ENCODE results near the gene AP1M2. TPM values are rescaled to one million over a fixed set of nuclear protein-coding genes. Genes with fewer than 3 reads are reported as not detected.
A peak's percentile ranks its signal among the peaks of the same experiment; 100 is the strongest.
"Not testable (repeated sequence)": the region's sequence is repeated elsewhere in the genome, so short reads cannot be mapped to it uniquely, and the experiment has no call there.

The AP1M2 gene
- total RNA-seq, 1 experiment from 2014 or later = 146 TPM

- Mint-ChIP-seq H3K4me1 (no peaks in the 10 kb centered on the region), H3K4me3 (no peak overlapping the region), H3K36me3 (ENCODE audit: insufficient read depth in 1 of 3, low read depth in 3 of 3) (peaks cover 34 to 89% (median 77%) of the 10 kb centered on the region in 3 experiments; a peak in 6 of 7 replicates), H3K27me3 (ENCODE audit: low read depth) (no peaks in the 10 kb centered on the region), H3K9me3 (no peaks in the 10 kb centered on the region), H3K27ac (no peak overlapping the region)
- Histone ChIP-seq H3K79me2 (ENCODE audit: insufficient read depth, low read length) (no peaks in the 10 kb centered on the region), H3K23me2 (ENCODE audit: insufficient read length, low read depth, low read length, poor library complexity, severe bottlenecking) (no peaks in the 10 kb centered on the region), H4K91ac (ENCODE audit: insufficient read length, low read depth, low read length) (no peak overlapping the region), H3K18ac (ENCODE audit: insufficient read length, low read depth, low read length) (no peak overlapping the region), H3K9me3 (ENCODE audit: control insufficient read depth, low read depth, low read length) (no peaks in the 10 kb centered on the region), H2AFZ (ENCODE audit: low read length) (no peak overlapping the region), H4K8ac (replicated peaks; ENCODE audit: insufficient read length, low read depth, low read length) (no peak overlapping the region), H2BK5ac (ENCODE audit: insufficient read length, low read length) (no peak overlapping the region), H2AK5ac (ENCODE audit: insufficient read length, low read length) (no peak overlapping the region), H2BK15ac (ENCODE audit: low read depth, low read length) (no peak overlapping the region), H3T11ph (ENCODE audit: low read length) (no peak overlapping the region), H3K23ac (ENCODE audit: insufficient read length, low read depth, low read length) (no peak overlapping the region), H3K4me2 (ENCODE audit: insufficient read depth, insufficient read length, low read length) (no peak overlapping the region), H3K79me1 (ENCODE audit: insufficient read depth, low read depth, low read length, poor library complexity, severe bottlenecking) (no peaks in the 10 kb centered on the region), H2BK120ac (ENCODE audit: low read depth, low read length, poor library complexity, severe bottlenecking) (no peak overlapping the region), H3K9ac (ENCODE audit: extremely low read depth, insufficient read length, low read length) (no peak overlapping the region), H4K20me1 (ENCODE audit: control insufficient read depth, insufficient read depth, insufficient read length) (no peaks in the 10 kb centered on the region), H3K27ac (ENCODE audit: insufficient read length, low read depth, low read length) (no peak overlapping the region), H3K14ac (ENCODE audit: insufficient read depth, low read length) (no peak overlapping the region; the same call in 1 of the 2 replicates), H2BK12ac (ENCODE audit: insufficient read length, low read depth, low read length) (no peak overlapping the region), H2BK20ac (ENCODE audit: low read depth, low read length, poor library complexity, severe bottlenecking) (no peak overlapping the region), H3K27me3 (ENCODE audit: insufficient read depth, low read length) (no peaks in the 10 kb centered on the region), H3K56ac (ENCODE audit: insufficient read length, low read depth, low read length) (no peak overlapping the region), H4K5ac (ENCODE audit: insufficient read length, low read depth, low read length) (no peak overlapping the region), H3K4me1 (ENCODE audit: insufficient read depth, low read length) (no peaks in the 10 kb centered on the region), H3K4ac (ENCODE audit: low read depth, low read length) (no peak overlapping the region)
- TF ChIP-seq CTCF (conservative IDR thresholded peaks at IDR 0.05) = peak; percentile 42; the same call in 2 of the 3 replicates
- DNase-seq = peak; percentile 55
- no CpG with 5 or more reads among the region's 12 CpGs for WGBS (ENCODE audit: extremely low coverage, insufficient read length, low lambda C conversion rate)
These were observed 35.3 kb downstream of the AP1M2 start for GRCh38 chr19:10551698-10552301.

- not testable (repeated sequence) for H4K91ac ChIP-seq (ENCODE audit: insufficient read length, low read depth, low read length); H3K23ac ChIP-seq (ENCODE audit: insufficient read length, low read depth, low read length); DNase-seq; H3K4me2 ChIP-seq (ENCODE audit: insufficient read depth, insufficient read length, low read length); H2BK20ac ChIP-seq (ENCODE audit: low read depth, low read length, poor library complexity, severe bottlenecking); H3K56ac ChIP-seq (ENCODE audit: insufficient read length, low read depth, low read length); H3K4me1 Mint-ChIP-seq; H2BK5ac ChIP-seq (ENCODE audit: insufficient read length, low read length); H3K27me3 ChIP-seq (ENCODE audit: insufficient read depth, low read length); H2BK120ac ChIP-seq (ENCODE audit: low read depth, low read length, poor library complexity, severe bottlenecking); H2BK12ac ChIP-seq (ENCODE audit: insufficient read length, low read depth, low read length); H3K14ac ChIP-seq (ENCODE audit: insufficient read depth, low read length); H3K79me2 ChIP-seq (ENCODE audit: insufficient read depth, low read length); H3K9me3 Mint-ChIP-seq; H3T11ph ChIP-seq (ENCODE audit: low read length); H3K4me1 ChIP-seq (ENCODE audit: insufficient read depth, low read length); H3K27ac Mint-ChIP-seq; H3K4me3 Mint-ChIP-seq; H3K9ac ChIP-seq (ENCODE audit: extremely low read depth, insufficient read length, low read length); H4K20me1 ChIP-seq (ENCODE audit: control insufficient read depth, insufficient read depth, insufficient read length); H3K27ac ChIP-seq (ENCODE audit: insufficient read length, low read depth, low read length); H3K79me1 ChIP-seq (ENCODE audit: insufficient read depth, low read depth, low read length, poor library complexity, severe bottlenecking); H3K4ac ChIP-seq (ENCODE audit: low read depth, low read length); H2AFZ ChIP-seq (ENCODE audit: low read length); H4K5ac ChIP-seq (ENCODE audit: insufficient read length, low read depth, low read length); H3K9me3 ChIP-seq (ENCODE audit: control insufficient read depth, low read depth, low read length); H2BK15ac ChIP-seq (ENCODE audit: low read depth, low read length); H2AK5ac ChIP-seq (ENCODE audit: insufficient read length, low read length); H3K27me3 Mint-ChIP-seq (ENCODE audit: low read depth); H3K23me2 ChIP-seq (ENCODE audit: insufficient read length, low read depth, low read length, poor library complexity, severe bottlenecking); H3K18ac ChIP-seq (ENCODE audit: insufficient read length, low read depth, low read length); H4K8ac ChIP-seq (replicated peaks; ENCODE audit: insufficient read length, low read depth, low read length)
- no CpG with 5 or more reads among the region's 9 CpGs for WGBS (ENCODE audit: extremely low coverage, insufficient read length, low lambda C conversion rate)
- H3K36me3 Mint-ChIP-seq (ENCODE audit: insufficient read depth in 1 of 3, low read depth in 3 of 3) = peaks cover 34 to 84% (median 73%) of the 10 kb centered on the region in 3 experiments; a peak in 6 of 7 replicates
These were observed 36.1 kb downstream of the AP1M2 start for GRCh38 chr19:10551006-10551405.

Measured in H9 (cell line).